ENCODE measurements around the gene COX7A2L.
A peak's percentile ranks its signal among the peaks of the same experiment; 100 is the strongest.

COX7A2L gene

GRCh38 chr2:42329736-42330135 is 31.3 kb downstream of the COX7A2L start:
- TF ChIP-seq EGR1 (IDR thresholded peaks at IDR 0.05) (no peak), TEAD4 (IDR thresholded peaks at IDR 0.05) (no peak), TAF1 (IDR thresholded peaks at IDR 0.05; ENCODE audit: low read depth) (no peak)

GRCh38 chr2:42328923-42329322 is 32.1 kb downstream of the COX7A2L start:
- TF ChIP-seq CEBPB (IDR thresholded peaks at IDR 0.05) (no peak), EP300 (IDR thresholded peaks at IDR 0.05; ENCODE audit: borderline replicate concordance) (no peak), CREB1 (IDR thresholded peaks at IDR 0.05; ENCODE audit: low read depth) (no peak), YY1 (IDR thresholded peaks at IDR 0.05; ENCODE audit: low read depth) (no peak), ZBTB7A (IDR thresholded peaks at IDR 0.05; ENCODE audit: low read depth) (no peak), REST (IDR thresholded peaks at IDR 0.05; ENCODE audit: low read depth) (no peak), TEAD4 (IDR thresholded peaks at IDR 0.05) (no peak), MAX (IDR thresholded peaks at IDR 0.05) (no peak), TCF12 (IDR thresholded peaks at IDR 0.05; ENCODE audit: low read depth) (no peak), NFIC (IDR thresholded peaks at IDR 0.05) (no peak), TAF1 (IDR thresholded peaks at IDR 0.05; ENCODE audit: low read depth) (no peak), EGR1 (IDR thresholded peaks at IDR 0.05) (no peak), RAD21 (IDR thresholded peaks at IDR 0.05; ENCODE audit: low read depth) (no peak)

GRCh38 chr2:42328148-42328833 is 32.7 kb downstream of the COX7A2L start:
- TF ChIP-seq RAD21 (IDR thresholded peaks at IDR 0.05; ENCODE audit: low read depth) (peak; percentile 50), CREB1 (IDR thresholded peaks at IDR 0.05; ENCODE audit: low read depth) (no peak)

- TF ChIP-seq TEAD4 (IDR thresholded peaks at IDR 0.05) (no peak), TCF12 (IDR thresholded peaks at IDR 0.05; ENCODE audit: low read depth) (no peak), RAD21 (IDR thresholded peaks at IDR 0.05; ENCODE audit: low read depth) (no peak), CEBPB (IDR thresholded peaks at IDR 0.05) (no peak), CREB1 (IDR thresholded peaks at IDR 0.05; ENCODE audit: low read depth) (no peak), YY1 (IDR thresholded peaks at IDR 0.05; ENCODE audit: low read depth) (no peak), EP300 (IDR thresholded peaks at IDR 0.05; ENCODE audit: borderline replicate concordance) (no peak), EGR1 (IDR thresholded peaks at IDR 0.05) (no peak)
Observed at GRCh38 chr2:42327125-42327524, 33.9 kb downstream of the COX7A2L start.

GRCh38 chr2:42325609-42326008 is 35.4 kb downstream of the COX7A2L start:
- TF ChIP-seq USF1 (IDR thresholded peaks at IDR 0.05): no peak
- no peak for TF ChIP-seq YY1 (IDR thresholded peaks at IDR 0.05; ENCODE audit: low read depth)
- TF ChIP-seq TCF12 (IDR thresholded peaks at IDR 0.05; ENCODE audit: low read depth): no peak
- no peak for TF ChIP-seq CEBPB (IDR thresholded peaks at IDR 0.05)
- TF ChIP-seq NFIC (IDR thresholded peaks at IDR 0.05): no peak
- TF ChIP-seq EGR1 (IDR thresholded peaks at IDR 0.05): no peak
- no peak for TF ChIP-seq EP300 (IDR thresholded peaks at IDR 0.05; ENCODE audit: borderline replicate concordance)
- TF ChIP-seq TAF1 (IDR thresholded peaks at IDR 0.05; ENCODE audit: low read depth): no peak
- TF ChIP-seq REST (IDR thresholded peaks at IDR 0.05; ENCODE audit: low read depth): no peak
- TF ChIP-seq RAD21 (IDR thresholded peaks at IDR 0.05; ENCODE audit: low read depth): no peak
- no peak for TF ChIP-seq CREB1 (IDR thresholded peaks at IDR 0.05; ENCODE audit: low read depth)
- no peak for TF ChIP-seq TEAD4 (IDR thresholded peaks at IDR 0.05)
- TF ChIP-seq FOXM1 (IDR thresholded peaks at IDR 0.05; ENCODE audit: borderline replicate concordance, low read depth): no peak
- no peak for TF ChIP-seq ZBTB7A (IDR thresholded peaks at IDR 0.05; ENCODE audit: low read depth)
- no peak for TF ChIP-seq MAX (IDR thresholded peaks at IDR 0.05)

GRCh38 chr2:42324949-42325348 is 36.1 kb downstream of the COX7A2L start:
- no peak for TF ChIP-seq EGR1 (IDR thresholded peaks at IDR 0.05)
- no peak for TF ChIP-seq MAX (IDR thresholded peaks at IDR 0.05)
- TF ChIP-seq ZBTB7A (IDR thresholded peaks at IDR 0.05; ENCODE audit: low read depth): no peak
- TF ChIP-seq RAD21 (IDR thresholded peaks at IDR 0.05; ENCODE audit: low read depth): no peak
- no peak for TF ChIP-seq USF1 (IDR thresholded peaks at IDR 0.05)
- TF ChIP-seq YY1 (IDR thresholded peaks at IDR 0.05; ENCODE audit: low read depth): no peak
- no peak for TF ChIP-seq TEAD4 (IDR thresholded peaks at IDR 0.05)
- no peak for TF ChIP-seq CEBPB (IDR thresholded peaks at IDR 0.05)

All from Ishikawa (cell line).